ENCODE results near the gene TSSK3.

The TSSK3 gene

DNA sequence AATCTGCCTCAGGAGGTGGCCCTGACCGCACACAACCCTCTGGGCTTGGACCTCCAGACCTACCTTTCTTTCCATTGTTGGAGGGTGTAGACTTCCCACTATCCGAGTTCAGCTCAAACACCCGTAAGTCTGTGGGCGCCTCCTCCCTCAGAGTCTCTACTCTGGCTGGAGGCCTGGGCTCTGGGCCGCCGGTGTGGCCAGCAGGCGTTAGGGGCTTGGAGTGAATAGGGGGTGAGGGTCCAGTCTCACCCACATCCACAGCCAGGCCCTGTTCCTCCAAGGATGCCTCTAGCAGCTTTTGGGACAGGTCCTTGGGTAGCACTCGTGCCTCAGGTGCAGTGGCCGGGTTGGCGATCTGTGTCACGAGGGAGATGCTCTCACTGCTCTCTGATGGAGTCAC lies 13.9 kb downstream of the TSSK3 start:
- Histone ChIP-seq H3K4me2 (ENCODE audit: low read length) (no peak overlapping the region), H3K4me1 (no peaks in the 10 kb centered on the region), H3K9me3 (ENCODE audit: control insufficient read depth, low read length) (no peaks in the 10 kb centered on the region), H3K27ac (no peak overlapping the region), H3K36me3 (ENCODE audit: control insufficient read depth, insufficient read depth, low read length) (no peaks in the 10 kb centered on the region), H3K9ac (no peak overlapping the region), H3K27me3 (ENCODE audit: control insufficient read depth, insufficient read depth, low read length) (no peaks in the 10 kb centered on the region), H3K4me3 (ENCODE audit: low read depth, low read length) (no peak overlapping the region), H3K79me2 (no peaks in the 10 kb centered on the region), H2AFZ (no peak overlapping the region)
- TF ChIP-seq, protein P1, sequence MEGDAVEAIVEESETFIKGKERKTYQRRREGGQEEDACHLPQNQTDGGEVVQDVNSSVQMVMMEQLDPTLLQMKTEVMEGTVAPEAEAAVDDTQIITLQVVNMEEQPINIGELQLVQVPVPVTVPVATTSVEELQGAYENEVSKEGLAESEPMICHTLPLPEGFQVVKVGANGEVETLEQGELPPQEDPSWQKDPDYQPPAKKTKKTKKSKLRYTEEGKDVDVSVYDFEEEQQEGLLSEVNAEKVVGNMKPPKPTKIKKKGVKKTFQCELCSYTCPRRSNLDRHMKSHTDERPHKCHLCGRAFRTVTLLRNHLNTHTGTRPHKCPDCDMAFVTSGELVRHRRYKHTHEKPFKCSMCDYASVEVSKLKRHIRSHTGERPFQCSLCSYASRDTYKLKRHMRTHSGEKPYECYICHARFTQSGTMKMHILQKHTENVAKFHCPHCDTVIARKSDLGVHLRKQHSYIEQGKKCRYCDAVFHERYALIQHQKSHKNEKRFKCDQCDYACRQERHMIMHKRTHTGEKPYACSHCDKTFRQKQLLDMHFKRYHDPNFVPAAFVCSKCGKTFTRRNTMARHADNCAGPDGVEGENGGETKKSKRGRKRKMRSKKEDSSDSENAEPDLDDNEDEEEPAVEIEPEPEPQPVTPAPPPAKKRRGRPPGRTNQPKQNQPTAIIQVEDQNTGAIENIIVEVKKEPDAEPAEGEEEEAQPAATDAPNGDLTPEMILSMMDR (IDR thresholded peaks at IDR 0.05): no peak

GRCh38 chr1:32377541-32378220 lies 15.3 kb downstream of the TSSK3 start:
- no peaks in the 10 kb centered on the region for H3K36me3 ChIP-seq (ENCODE audit: control insufficient read depth, insufficient read depth, low read length)

GRCh38 chr1:32380057-32380456 lies 17.7 kb downstream of the TSSK3 start:
- Histone ChIP-seq H3K27ac (no peak overlapping the region), H3K9me3 (ENCODE audit: control insufficient read depth, low read length) (no peaks in the 10 kb centered on the region), H2AFZ (no peak overlapping the region), H3K36me3 (ENCODE audit: control insufficient read depth, insufficient read depth, low read length) (no peaks in the 10 kb centered on the region), H3K9ac (no peak overlapping the region), H3K4me2 (ENCODE audit: low read length) (no peak overlapping the region), H3K4me1 (no peaks in the 10 kb centered on the region), H3K79me2 (no peaks in the 10 kb centered on the region), H3K4me3 (ENCODE audit: low read depth, low read length) (no peak overlapping the region), H3K27me3 (ENCODE audit: control insufficient read depth, insufficient read depth, low read length) (no peaks in the 10 kb centered on the region)
- TF ChIP-seq, protein P1 (IDR thresholded peaks at IDR 0.05): no peak

More at GRCh38 chr1:32377541-32378220, 15.3 kb downstream of the TSSK3 start:
- H3K27ac ChIP-seq: no peak overlapping the region
- H3K27me3 ChIP-seq (ENCODE audit: control insufficient read depth, insufficient read depth, low read length): no peaks in the 10 kb centered on the region
- TF ChIP-seq, protein P1 (IDR thresholded peaks at IDR 0.05): no peak
- H2AFZ ChIP-seq: no peak overlapping the region
- no peak overlapping the region for H3K4me3 ChIP-seq (ENCODE audit: low read depth, low read length)
- no peaks in the 10 kb centered on the region for H3K4me1 ChIP-seq
- H3K79me2 ChIP-seq: no peaks in the 10 kb centered on the region
- no peaks in the 10 kb centered on the region for H3K9me3 ChIP-seq (ENCODE audit: control insufficient read depth, low read length)
- H3K9ac ChIP-seq: no peak overlapping the region
- no peak overlapping the region for H3K4me2 ChIP-seq (ENCODE audit: low read length)

GRCh38 chr1:32386676-32387392 lies 24.5 kb downstream of the TSSK3 start:
- Histone ChIP-seq H3K9ac (no peak overlapping the region), H3K27ac (no peak overlapping the region), H2AFZ (no peak overlapping the region), H3K79me2 (peaks cover 25% of the 10 kb centered on the region), H3K4me2 (ENCODE audit: low read length) (no peak overlapping the region), H3K4me1 (no peaks in the 10 kb centered on the region), H3K36me3 (ENCODE audit: control insufficient read depth, insufficient read depth, low read length) (no peaks in the 10 kb centered on the region), H3K9me3 (ENCODE audit: control insufficient read depth, low read length) (no peaks in the 10 kb centered on the region), H3K27me3 (ENCODE audit: control insufficient read depth, insufficient read depth, low read length) (no peaks in the 10 kb centered on the region), H3K4me3 (ENCODE audit: low read depth, low read length) (no peak overlapping the region)
- TF ChIP-seq, protein P1 (IDR thresholded peaks at IDR 0.05): no peak

All from parathyroid adenoma (tissue), 2 donors.